NCI-H2227 (cell line): ENCODE data around the gene DIPK1B.

Source experiments
- DNase-seq: peaks from one replicate; lab custom pipeline; 2025; ENCODE audit not compliant: unreplicated experiment; lab: John Stamatoyannopoulos, UW

DIPK1B gene

GRCh38 chr9:136711751-136712689, at the start of gene DIPK1B:
TSS of gene DIPK1B (plus strand) at chr9:136712572. CDS start at chr9:136712666, 94 bp downstream.
- DNase-seq: peak; percentile 83

DNA sequence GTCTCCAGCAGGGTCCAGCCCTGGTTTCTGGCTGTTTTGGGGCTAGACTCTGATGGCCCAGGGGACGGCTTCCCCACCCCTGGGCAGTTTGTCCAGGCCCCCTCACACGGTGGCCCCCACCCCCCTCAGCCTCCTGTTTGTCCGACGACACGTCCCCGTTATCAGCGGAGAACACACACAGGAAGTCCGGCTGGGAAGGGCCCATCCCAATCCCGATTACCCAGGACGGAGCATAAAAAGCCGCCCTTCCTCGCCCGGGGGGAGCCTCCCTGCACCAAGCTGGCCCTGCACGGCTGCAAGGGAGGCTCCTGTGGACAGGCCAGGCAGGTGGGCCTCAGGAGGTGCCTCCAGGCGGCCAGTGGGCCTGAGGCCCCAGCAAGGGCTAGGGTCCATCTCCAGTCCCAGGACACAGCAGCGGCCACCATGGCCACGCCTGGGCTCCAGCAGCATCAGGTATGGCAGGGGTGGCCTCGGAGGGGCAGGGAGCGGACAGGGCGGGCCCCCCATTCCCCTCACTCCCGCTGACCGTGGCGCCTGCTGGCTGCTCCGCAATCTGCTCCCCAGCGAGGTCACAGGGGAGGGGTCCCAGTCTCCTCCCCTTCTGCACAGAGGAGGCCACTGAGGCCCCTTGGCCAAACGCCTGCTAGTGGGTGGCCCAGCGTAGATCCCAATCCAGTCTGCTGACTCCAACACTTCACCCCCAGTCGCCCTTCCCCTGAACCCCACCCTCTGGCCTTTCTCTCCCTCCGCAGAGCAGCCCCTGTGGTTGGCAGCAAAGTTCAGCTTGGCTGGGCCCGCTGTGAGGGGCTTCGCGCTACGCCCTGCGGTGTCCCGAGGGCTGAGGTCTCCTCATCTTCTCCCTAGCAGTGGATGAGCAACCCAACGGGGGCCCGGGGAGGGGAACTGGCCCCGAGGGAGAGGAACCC, 49.5 kb upstream of the DIPK1B start, which contains the start of gene EGFL7:
TSS of gene EGFL7 (plus strand) at position 261 of the 926 bp plus-strand sequence. CDS start 5,367 bp downstream, outside the sequence.
- no peak for DNase-seq

DNA sequence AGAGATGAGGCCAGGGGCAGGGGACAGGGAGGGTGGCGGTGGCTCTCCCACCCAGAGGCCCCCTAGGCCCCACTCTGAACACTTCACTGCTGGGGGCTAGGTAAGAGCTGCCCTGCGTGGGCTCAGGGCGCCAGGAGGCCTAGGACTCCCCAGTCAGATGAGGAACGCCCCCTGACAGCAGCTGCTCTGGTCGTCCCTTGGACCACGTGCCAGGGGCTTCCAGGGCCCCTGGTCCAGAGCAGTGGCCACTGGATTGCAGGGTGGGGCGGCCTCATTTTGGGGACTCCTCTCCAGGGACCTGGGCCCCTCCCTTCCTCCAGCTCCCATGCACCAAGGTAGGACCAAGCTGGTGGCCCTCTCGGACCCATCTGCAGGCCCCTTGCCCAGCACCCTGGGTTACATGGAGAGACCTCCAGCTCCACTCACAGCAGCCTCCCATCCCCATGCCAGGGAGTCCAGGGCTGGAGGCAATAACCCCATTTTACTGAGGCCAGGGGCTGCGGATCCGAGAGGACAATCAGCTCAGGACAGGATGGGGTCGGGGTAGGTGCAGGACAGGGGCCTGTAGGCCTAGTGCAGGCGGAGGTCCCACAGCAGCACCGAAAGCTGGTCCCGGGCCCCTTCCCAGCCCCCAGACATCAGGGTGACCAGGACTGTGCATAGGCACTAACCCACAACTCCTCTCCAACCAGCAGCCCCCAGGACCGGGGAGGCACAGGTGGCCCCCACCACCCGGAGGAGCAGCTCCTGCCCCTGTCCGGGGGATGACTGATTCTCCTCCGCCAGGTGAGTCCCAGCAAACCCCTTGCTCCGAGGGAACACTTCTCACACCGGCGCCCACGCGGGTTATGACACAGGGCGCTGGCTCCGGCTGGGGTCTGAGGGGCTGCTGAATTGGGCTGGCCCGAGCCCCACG, 48.1 kb upstream of the DIPK1B start:
- DNase-seq: no peak

DNA sequence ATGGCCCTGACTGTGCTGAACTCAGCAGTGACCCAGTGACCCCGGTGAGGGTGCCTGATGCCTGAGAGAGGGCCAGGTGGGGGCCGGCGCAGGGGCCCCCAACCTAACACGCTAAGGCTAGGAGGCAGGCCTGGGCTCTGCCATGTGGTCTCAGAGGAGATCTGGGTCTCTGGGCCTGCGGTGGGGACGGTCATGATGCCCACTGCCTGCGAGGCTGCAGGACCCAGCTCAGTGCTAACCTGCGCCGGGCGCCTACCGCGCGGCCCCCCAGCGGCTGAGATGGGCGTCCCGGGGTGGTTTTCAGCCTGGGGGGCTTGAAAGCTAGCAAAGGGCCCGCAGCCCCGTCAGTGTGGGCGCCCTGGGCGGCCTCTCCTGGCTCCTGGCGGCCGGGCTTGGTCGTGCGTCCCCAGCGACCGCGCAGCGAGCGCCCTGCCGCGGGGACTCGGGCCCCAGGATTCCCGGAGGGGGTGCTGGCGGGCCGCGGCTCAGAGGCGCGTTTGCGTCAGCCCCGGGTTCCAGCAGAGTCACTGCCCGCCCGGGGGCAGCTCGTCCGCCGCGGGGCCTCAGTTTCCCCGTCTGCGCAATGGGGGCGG, 47.2 kb upstream of the DIPK1B start:
- DNase-seq: peak; percentile 38

DNA sequence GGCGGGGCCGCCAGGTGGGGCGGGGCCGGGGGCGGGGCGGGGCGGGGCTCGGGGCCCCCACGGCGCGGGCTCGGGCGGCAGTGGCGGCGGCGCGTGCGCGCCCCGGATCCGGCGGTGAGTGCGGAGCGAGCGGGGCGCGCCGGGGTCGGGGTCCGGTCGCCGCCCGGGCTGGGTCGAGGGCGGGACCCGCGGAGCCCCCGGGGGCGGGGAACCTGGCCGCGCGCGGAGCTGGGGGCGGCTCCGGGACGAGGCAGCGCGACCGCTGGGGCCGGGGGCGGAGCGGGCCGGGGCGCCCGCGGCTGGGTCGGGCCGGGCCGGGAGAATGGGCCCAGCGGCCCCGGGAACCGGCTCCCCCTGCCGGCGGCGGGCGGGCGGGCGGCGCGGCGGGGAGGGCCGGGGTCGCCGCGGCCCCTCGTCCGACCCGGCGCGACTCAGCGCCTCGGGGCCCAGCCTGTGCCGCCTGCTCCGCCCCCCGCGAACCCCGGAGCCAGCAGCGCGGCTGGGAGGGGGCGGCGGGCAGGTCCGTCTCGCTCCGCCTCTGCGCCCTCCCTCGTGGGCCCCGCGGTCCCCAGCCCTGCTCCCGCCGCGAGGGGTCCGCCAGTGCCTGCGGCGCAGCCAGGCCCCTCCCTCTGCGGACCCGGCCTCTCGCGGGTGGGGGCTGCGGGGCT, 46.5 kb upstream of the DIPK1B start:
- DNase-seq: peak; percentile 38

DNA sequence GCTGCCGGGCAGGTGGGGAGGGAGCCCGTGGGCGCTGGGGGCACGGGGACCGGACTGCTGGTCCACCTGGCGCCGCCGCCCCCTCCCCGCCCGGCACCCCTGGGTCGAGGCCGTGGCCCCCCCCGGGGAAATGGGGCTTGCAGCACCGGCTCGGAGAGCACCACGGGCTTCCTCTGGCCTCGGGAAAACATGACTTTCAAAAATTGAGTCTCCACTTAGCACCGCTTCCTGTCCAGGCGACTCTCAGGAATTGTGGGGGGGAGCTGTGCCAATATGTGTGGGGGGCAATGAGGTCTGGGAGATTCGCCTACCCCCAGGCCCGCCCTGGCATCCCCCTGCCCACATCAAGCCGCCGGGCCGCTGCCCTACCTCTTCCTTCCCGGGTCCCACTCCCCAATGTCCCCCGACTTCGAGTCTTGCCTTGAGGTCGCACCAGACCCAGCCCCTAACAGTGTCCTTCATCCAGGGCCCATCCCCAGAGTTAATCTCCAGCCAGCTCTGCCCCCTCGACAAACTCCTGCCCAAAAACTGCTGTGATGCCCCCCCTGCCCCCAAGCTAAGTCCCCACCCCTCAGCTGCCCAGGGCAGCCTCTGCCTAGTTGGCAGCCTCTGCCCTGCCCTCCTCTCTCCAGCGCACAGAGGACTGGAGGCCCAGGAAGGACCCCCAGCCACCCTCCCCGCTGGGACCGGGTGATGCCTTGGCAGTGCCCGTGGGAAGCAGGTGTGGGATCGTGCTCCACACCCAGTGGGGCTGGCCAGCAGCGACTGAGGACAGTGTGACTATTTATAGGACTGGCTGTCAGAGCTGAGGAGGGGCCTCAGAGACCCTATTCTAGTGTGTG, 45.8 kb upstream of the DIPK1B start:
- DNase-seq: no peak

DNA sequence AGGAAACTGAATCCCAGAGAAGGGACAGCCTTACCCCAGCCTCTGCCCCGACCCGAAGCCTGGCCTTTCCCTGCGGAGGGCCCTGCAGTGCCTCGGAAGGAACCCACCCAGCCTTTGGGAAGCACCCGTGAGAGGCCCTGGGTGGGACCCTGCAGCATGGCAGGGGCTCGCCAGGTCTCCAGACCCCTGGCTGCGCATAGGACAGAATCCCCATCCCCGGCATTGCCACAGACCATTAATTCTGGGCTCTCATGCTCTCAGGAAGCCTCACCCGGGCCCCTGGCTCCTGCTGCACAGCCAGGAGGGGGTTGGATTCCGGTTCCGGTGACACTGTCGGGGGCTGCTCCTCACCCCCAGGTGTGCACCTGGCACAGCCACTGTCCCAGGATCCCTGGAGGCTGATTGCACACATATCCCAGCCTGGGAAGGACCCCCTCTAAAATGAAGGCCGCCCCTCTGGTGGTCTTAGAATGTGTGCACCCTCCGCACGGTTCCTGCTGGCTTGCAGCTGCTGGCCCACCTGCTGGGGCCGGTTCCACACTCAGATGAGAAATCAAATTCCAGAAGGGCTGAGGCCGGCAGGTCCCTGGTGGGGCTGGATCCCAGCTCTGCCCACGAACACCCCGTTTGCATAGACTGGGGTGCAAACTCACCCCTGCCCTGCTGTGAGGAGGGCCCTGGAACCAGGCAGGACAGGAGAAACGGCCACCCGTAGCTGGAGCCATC, 45.0 kb upstream of the DIPK1B start:
- no peak for DNase-seq

DNA sequence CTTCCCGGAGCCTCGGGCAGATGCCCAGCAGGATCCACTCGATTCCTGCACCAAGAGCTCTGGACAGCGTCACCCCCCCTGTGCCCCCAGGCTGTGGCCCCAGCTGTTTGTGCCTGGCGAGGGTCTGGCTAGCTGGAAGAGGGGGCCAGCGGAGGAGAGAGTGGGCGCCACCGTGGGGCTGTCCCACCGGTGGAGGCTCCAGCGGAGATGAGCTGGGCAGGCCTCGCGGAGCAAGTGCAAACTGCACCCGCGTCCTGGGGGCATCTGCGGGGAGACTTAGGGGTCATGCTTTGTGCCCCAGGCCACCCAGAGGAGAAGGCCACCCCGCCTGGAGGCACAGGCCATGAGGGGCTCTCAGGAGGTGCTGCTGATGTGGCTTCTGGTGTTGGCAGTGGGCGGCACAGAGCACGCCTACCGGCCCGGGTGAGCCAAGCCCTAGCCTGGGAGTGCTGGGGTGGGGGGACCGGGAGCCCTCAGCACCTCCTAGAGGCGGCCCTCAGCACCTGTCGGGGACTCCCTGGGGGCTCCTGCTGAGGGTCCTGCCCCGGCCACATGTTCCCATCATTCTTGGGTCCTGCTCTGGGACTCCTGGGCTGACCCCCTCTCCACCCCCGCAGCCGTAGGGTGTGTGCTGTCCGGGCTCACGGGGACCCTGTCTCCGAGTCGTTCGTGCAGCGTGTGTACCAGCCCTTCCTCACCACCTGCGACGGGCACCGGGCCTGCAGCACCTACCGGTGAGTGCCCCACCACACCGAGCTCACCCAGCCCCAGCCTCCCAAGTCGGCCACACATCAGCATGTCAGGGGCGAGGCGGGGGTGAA, 44.2 kb upstream of the DIPK1B start:
- no peak for DNase-seq

GRCh38 chr9:136668983-136669790, 43.2 kb upstream of the DIPK1B start:
- peak; percentile 8 for DNase-seq

DNA sequence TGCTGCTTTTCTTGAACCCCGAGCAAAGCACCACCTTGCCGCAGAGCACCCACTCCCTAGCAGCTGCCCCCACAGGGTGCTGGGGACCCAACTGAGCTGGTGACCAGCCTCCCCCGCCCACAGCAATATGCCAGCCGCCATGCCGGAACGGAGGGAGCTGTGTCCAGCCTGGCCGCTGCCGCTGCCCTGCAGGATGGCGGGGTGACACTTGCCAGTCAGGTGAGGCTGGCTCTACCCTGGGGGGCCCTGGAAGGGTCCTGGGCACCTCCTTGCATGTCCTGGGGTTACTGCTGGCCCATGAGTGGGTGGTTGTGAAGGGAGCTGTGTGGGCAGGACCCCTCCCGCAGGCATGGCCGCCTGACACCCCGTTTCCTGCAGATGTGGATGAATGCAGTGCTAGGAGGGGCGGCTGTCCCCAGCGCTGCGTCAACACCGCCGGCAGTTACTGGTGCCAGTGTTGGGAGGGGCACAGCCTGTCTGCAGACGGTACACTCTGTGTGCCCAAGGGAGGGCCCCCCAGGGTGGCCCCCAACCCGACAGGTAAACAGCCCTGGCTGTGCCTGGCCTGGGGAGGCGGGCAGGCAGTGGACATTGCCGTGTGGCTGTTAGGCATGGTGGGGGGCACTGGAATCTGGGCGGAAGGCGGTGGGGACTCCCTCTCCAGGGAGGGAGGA, 42.4 kb upstream of the DIPK1B start:
- DNase-seq: no peak

DNA sequence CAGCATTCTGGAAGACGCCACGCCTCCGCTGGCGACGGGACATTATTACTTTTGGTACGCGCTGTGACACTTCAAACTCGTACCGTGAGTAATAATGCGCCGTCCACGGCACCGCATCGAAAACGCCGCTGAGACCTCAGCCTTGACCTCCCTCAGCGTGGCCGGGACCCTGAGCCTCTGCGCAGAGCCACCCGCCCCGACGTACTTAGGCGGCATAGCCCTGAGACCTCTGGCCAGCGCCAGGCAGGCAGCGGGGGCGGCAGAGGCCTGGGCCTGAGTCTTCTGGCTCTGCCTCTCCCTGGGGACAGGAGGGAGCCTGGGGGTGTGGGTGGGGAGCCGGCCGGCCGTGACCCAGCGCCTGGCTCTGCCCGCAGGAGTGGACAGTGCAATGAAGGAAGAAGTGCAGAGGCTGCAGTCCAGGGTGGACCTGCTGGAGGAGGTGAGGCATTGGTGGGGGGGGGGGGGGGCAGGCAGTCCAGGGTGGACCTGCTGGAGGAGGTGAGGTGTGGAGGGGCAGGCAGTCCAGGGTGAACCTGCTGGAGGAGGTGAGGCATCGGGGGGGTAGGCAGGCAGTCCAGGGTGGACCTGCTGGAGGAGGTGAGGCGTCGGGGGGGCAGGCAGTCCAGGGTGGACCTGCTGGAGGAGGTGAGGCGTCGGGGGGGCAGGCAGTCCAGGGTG, 41.7 kb upstream of the DIPK1B start:
- DNase-seq: no peak

- DNase-seq: no peak
These were observed 41.1 kb upstream of the DIPK1B start for GRCh38 chr9:136671254-136671614.

DNA sequence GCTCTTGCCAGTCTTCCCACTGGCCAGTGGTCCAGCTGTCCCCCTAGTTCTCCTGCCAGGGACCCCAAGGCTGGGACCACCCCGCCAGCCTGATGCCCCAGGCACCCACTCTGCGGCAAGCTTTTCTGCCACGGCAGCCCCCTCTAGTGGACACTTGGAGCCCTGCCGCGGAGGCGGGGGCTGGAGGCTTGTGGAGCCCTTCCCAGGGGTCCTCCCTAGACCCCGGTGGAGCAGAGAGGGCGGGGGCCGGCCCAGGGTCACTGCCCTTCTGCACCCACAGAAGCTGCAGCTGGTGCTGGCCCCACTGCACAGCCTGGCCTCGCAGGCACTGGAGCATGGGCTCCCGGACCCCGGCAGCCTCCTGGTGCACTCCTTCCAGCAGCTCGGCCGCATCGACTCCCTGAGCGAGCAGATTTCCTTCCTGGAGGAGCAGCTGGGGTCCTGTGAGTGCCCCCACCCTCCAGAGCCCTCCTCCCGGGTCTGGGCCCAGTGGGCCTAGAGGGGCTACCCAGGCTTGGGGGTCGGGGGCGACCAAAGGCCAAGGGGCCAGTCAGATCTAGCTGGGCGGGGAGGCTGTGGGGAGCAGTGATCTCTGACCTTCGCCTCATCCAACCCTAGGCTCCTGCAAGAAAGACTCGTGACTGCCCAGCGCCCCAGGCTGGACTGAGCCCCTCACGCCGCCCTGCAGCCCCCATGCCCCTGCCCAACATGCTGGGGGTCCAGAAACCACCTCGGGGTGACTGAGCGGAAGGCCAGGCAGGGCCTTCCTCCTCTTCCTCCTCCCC, 40.5 kb upstream of the DIPK1B start:
- peak; percentile 42 for DNase-seq

DNA sequence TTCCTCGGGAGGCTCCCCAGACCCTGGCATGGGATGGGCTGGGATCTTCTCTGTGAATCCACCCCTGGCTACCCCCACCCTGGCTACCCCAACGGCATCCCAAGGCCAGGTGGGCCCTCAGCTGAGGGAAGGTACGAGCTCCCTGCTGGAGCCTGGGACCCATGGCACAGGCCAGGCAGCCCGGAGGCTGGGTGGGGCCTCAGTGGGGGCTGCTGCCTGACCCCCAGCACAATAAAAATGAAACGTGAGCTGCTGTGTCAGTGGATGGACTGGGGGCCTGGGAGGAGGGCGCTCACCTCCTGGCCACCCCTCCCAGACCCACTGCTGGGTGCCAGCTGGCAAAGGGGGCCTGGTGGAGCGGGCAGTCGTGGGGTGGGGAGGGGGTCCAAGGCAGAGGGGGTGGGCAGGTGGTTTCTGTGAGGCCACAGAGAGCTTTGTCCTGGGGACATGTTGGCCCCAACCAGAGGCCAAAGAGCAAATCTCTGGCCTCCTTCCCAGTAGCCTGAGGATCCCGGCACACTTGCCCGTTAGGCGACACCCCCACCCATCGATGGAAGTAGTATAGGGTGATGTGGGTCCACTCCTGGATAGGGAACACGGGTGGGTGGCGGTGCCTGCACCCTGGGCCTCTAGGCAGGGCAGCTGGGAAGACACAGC, 39.8 kb upstream of the DIPK1B start:
- DNase-seq: no peak
